T-helper 1 cell (primary cell): Measurements from ENCODE around the gene SEMA6D.

Experiments used
- DNase-seq, 5 donors: peaks; one replicate each; pipeline ENCODE4 v3.0.0-alpha.2; 2012 to 2020

Gene SEMA6D

DNA sequence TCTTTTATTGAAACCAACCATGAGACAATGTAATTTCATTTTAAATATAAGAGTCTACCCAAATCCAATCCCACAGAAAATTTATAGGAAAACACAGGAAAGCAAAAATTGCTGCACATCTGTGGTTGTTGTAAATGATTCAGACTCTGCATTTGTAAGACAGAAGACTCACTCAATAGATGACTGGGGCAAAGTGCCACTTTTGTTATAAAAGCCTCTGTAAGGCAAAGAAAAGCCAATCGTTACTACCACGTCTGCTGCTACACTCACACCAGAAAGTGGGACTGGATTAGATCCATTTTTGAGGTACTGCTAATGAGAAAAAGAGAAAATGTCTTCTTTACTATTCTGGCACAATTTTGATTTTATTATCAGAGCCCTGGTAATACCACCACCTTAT lies 74.9 kb downstream of the SEMA6D start:
- DNase-seq, result no peak

DNA sequence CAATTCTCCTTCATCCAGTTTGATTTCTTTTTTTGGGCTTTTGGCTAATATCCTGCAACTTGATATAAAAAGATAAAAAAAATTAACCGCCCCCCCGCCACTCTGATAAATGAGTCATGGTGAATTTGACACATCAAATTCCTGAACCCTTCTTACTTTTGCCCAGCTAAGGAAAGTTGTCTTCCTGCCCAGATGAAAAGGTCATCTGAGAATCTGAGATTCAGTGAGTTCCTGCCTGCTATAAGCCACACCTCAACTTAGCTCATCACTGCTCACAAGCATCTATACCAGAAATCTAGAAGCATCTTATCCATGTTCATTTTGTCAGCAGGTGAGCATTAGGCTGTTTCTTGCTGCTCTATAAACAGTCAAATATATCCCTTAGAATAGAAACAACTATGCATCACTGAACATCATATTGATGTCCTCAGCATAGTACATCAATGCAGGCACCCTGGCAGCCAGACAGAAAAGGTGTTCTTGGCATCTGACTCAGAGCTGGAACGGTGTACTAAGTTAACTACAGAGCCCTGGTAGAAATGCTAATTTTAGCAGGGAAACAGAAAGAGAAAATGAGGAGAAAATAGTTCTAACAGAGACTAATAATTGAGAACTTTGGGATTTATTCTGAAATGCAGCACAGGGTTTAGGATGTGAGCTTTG lies 77.1 kb downstream of the SEMA6D start:
- DNase-seq, result no peak

DNA sequence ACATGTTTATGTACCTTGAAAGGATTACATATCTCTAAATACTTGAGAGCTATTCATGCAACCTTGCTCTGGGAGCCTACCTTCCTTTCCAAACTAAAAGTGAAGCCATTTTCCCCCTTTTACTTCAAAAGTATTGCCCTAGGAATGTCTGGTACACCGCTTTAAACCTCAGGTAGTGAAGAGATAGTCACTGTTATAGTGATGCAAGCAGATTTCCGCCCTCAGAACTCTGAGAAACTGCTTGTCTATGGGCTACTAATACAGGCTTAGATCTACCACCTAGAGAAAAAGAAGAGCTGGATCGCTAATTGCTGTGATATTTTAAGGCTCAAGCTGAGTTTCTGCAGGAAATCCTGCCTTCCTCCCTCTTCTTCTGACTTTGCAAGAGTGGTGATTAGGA lies 78.6 kb downstream of the SEMA6D start:
- DNase-seq, result no peak

- no peak for DNase-seq
Observed at GRCh38 chr15:47796339-47796738, 79.0 kb downstream of the SEMA6D start.

- no peak for DNase-seq
Observed at GRCh38 chr15:47796830-47797229, 79.5 kb downstream of the SEMA6D start.

DNA sequence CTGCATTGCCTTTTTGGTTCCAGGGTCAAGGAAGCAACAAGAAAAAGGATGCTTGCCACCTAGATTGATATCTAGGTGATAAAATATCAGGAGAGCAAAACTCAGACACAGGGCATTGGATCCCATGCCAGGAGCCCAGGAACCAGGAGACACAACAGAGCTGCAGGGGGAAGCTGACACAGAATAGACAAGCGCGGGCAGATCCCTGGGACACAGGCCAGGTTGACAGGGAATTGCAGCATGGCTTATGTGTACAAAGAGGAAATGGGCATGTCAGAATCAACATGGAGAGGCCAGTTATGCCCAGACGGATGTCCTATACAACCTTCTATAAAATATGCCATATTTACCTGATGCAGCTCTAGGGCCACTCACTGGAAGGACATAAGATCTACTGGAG lies 84.2 kb downstream of the SEMA6D start:
- DNase-seq, result no peak

DNA sequence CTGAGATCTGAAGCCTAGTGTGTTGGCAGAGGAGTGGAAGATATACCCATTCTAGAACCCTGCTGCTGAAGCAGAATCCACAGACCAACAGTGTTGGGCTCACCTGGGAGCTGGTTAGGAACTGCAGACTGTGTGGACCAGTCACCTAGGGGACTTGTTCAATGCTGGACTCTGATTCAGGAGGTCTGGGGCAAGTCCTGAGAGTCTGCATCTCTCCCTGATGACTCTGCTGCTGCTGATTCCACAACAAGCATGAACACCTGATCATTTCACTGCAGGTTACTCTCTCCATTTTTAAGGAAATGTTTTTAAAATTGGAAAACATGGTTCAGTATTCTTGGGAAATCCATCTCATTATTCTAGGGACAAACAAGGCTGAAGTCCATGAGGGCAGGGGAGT lies 84.9 kb downstream of the SEMA6D start:
- no peak for DNase-seq

GRCh38 chr15:47803767-47804166 lies 86.5 kb downstream of the SEMA6D start:
- no peak for DNase-seq

DNA sequence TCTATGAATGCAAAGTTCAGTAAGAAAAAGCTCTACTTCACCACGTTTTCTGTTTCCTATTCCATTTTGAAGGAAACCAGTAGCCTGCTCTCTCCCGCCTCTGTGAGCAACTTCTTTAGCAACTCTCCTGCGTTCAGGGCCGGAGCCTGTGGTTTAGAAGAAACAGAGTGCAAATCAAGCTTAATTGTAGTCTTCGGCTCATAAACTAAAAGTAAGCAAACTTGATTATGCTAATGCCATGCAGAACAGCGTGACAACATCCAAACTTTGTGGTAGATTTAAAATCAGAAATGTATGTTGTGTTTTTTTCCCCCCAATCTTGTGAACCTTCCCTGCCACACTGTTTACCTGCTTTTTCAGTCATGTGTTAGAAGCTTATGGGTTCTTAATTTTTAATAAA lies 87.4 kb downstream of the SEMA6D start:
- DNase-seq, result no peak

- no peak for DNase-seq
Observed at GRCh38 chr15:47806008-47806407, 88.7 kb downstream of the SEMA6D start.

DNA sequence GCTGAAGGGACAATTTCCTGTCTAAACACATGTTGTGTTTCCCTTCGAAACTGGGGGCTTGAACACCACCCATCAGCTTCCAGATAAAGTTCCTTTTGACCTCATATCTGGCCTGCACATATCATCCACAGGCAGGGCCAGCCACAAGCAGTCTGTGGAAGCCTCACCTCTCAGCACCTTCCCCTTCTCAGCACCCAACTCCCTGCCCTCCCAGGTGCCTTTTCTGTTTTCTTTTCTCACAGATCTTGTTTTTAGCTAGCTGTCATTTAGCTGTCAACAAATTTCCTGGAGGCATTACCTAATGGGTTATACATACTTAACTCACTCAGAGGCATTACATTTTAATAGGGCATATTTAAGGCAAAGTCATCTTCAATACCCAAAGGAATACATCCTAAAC lies 93.9 kb downstream of the SEMA6D start:
- DNase-seq, result no peak

DNA sequence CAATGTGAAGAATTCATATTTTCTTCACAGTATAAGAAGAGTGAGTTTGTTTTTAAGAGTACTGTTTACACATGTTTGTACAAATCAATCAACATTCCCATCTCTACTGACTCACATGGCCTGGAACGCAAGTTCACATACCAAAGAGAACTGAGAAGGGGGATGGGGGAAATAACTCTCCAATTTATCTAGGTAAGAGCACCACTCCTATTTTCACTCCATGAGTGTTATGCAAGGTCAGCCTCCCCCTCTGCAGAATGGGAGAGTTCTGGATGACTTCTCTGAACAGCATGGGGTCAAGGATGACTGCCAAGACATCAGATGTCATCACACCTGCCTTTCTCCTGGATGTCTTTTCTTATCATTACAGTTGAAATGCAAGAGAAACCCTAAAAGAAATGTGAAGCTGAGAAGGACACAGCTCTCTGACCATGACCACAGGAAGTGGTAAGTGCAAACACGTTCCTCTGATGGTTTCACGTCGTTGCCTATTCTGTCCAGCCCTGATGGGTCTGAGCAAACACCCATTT lies 95.2 kb downstream of the SEMA6D start:
- DNase-seq, result peak in 1 of 5 donors; percentile 33

DNA sequence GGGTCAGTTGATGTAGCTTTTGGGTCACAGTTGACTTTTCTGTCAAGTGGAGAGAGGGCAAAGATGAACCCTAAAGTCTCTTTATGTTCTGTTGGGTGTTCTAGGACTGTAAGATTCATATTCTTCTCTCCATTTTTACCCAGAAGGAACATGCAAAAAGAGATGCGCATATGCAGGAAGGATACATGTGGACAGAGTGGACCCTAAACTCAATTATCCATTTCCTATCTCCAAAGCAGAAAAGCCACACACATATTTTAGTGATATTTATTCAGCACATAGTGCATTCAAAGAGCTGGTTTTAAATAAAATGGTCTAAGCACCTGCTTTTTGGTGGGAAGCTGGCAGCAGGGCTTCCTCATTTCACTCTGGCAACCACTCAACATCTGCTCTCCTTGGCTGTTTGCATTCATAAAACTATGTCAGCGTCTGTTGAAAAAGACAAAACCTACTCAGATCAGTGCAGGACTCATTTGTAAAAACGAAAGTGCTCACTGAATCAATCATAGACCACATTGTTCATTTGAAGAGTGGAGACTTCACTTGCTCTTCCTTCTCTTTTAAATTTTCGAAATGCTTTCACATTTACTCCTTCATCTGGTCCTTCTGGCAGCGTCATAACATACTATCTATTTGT lies 96.6 kb downstream of the SEMA6D start:
- peak in 1 of 5 donors; percentile 70 for DNase-seq

- no peak for DNase-seq
Observed at GRCh38 chr15:47814620-47815019, 97.3 kb downstream of the SEMA6D start.

- no peak for DNase-seq
Observed at GRCh38 chr15:47817969-47818548, 100.8 kb downstream of the SEMA6D start.

DNA sequence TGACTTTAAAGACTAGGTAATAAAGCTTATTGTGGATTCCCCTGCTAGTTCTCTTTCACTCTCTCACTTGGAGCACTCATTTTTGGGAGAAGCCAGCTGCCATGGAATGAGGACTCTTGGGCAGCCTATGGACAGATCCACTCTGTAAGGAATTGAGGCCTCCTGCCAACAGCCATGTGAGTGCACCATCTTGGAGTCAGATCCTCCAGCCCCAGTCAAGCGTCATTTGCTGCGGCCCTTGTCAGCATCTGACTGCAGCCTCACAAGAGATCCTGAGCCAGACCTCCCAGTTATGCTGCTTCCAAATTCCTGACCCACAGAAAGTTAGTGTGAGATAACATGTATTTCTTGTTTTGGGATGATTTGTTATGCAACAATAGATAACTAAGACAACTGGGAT lies 101.9 kb downstream of the SEMA6D start:
- no peak for DNase-seq

DNA sequence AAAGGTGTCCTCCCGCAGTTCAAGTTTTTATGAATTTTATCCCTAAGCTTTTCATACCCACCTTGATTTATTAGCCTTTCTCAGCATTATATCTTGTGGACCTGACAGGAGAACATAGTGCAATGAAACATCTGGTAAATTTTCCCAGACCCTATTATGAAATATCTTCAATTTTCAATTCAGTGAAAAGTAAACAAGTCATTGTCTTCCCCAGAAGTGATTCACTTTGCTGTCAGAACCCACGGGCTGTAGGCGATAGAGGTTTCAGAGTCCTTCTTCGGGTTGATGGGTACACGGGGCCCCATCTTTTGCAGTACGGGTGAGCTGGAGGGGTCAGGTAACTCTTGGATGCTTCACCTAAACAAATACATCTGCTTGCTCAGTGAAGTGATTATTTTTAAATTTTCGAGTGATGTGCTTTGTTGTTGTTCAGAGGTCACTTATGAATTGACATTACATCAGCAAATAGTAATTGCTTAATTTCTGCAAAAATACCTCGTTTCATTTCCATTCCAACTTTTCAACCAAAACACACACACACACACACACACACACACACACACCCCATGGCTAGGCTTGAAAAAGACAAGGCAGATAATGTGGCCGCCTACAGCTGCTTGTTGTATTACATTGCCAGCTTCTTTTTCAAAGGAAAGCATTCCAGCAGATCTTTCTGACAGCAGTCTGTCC lies 102.9 kb downstream of the SEMA6D start:
- DNase-seq, result no peak

DNA sequence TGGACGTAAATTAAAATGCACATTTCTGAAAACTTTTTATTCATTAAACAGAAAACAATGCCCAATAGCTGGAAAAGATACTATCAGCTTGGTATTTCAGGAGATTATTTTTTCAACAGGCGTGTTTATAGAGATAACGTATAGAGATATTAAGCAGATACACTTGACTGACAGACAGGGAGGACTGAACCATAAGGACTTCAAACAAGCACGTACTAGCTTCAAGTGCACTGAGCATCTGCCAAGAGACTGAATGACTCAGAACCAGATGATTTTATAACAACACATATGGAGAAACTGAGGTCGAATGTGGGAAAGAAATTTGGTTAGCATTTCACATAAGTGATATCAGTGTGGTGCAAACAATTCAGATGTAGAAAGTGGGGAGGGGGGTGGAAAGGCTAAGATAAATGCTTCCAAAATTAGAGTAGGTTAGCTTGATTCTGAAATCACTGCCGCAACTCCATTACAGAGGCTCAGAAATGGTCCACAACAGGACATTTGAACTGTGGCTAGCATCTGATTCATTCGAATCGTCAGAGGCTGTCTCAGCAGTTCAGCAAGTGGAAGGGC lies 103.5 kb downstream of the SEMA6D start:
- DNase-seq, result no peak

- no peak for DNase-seq
Observed at GRCh38 chr15:47822048-47822447, 104.7 kb downstream of the SEMA6D start.
